ENCODE data around the gene ALKAL2. TPM values are rescaled to one million over a fixed set of nuclear protein-coding genes. Genes with fewer than 3 reads are reported as not detected.

Gene ALKAL2
- total RNA-seq, 4 donors from 2014 or later = 0.96 to 2.5 TPM; not detected in 2

GRCh38 chr2:238431-238830, 49.5 kb downstream of the ALKAL2 start:
- peaks cover 0 to 3% of the 10 kb centered on the region in 2 donors for H3K9me3 ChIP-seq
- no peaks in the 10 kb centered on the region for H3K27me3 ChIP-seq
- intact Hi-C loops (cut with DNase I; ENCODE audit: low total_unique reads) = no loop called here
- peaks cover 0 to 22% (median 11%) of the 10 kb centered on the region in 4 donors for H3K36me3 ChIP-seq
- H3K4me1 ChIP-seq = no peaks in the 10 kb centered on the region
- TF ChIP-seq POLR2AphosphoS5 (IDR thresholded peaks at IDR 0.05) (no peak), POLR2A (IDR thresholded peaks at IDR 0.05) (no peak), EP300 (IDR thresholded peaks at IDR 0.05; ENCODE audit: low read depth) (no peak), CTCF (IDR thresholded peaks at IDR 0.05) (no peak)
- in situ Hi-C loops (cut with MboI; ENCODE audit: low pct_ligation_motif_present in 1 of 4, low pct_unique_long_range_greater_than_20kb in 1 of 4, low sequenced_read_pairs in 3 of 4) = no loop called here
- DNase-seq = no peak
- WGBS, 2 donors (ENCODE audit: low coverage in 1 of 2) = 57 to 73% methylated on average over 3 of the region's 3 CpGs
- H3K4me3 ChIP-seq = no peak overlapping the region
- no peak overlapping the region for H3K27ac ChIP-seq

- TF ChIP-seq EP300 (IDR thresholded peaks at IDR 0.05; ENCODE audit: low read depth) = no peak
- no peak for TF ChIP-seq CTCF (IDR thresholded peaks at IDR 0.05)
- TF ChIP-seq POLR2A (IDR thresholded peaks at IDR 0.05) = no peak
- TF ChIP-seq POLR2AphosphoS5 (IDR thresholded peaks at IDR 0.05) = no peak
- in situ Hi-C loops (cut with MboI; ENCODE audit: low pct_ligation_motif_present in 1 of 4, low pct_unique_long_range_greater_than_20kb in 1 of 4, low sequenced_read_pairs in 3 of 4) (no loop called here), intact Hi-C loops (cut with DNase I; ENCODE audit: low total_unique reads) (no loop called here)
- H3K4me1 ChIP-seq = no peaks in the 10 kb centered on the region
- peaks cover 0 to 2% of the 10 kb centered on the region in 2 donors for H3K9me3 ChIP-seq
- H3K4me3 ChIP-seq = no peak overlapping the region
- H3K27me3 ChIP-seq = no peaks in the 10 kb centered on the region
- peaks cover 0 to 19% (median 8%) of the 10 kb centered on the region in 4 donors for H3K36me3 ChIP-seq
- no peak overlapping the region for H3K27ac ChIP-seq
- no peak for DNase-seq
- 64 to 75% methylated on average over 2 to 6 of the region's 6 CpGs for WGBS, 2 donors (ENCODE audit: low coverage in 1 of 2)
These were observed 50.0 kb downstream of the ALKAL2 start for GRCh38 chr2:237878-238277.

- H3K36me3 ChIP-seq = peaks cover 0 to 18% (median 8%) of the 10 kb centered on the region in 4 donors
- DNase-seq = no peak
- WGBS, 2 donors (ENCODE audit: low coverage in 1 of 2) = 89 to 100% methylated on average over 4 to 6 of the region's 6 CpGs
- no peaks in the 10 kb centered on the region for H3K4me1 ChIP-seq
- intact Hi-C loops (cut with DNase I; ENCODE audit: low total_unique reads) = no loop called here
- no peaks in the 10 kb centered on the region for H3K9me3 ChIP-seq
- in situ Hi-C loops (cut with MboI; ENCODE audit: low pct_ligation_motif_present in 1 of 4, low pct_unique_long_range_greater_than_20kb in 1 of 4, low sequenced_read_pairs in 3 of 4) = no loop called here
- H3K4me3 ChIP-seq = no peak overlapping the region
- no peaks in the 10 kb centered on the region for H3K27me3 ChIP-seq
- no peak for TF ChIP-seq POLR2A (IDR thresholded peaks at IDR 0.05)
- no peak for TF ChIP-seq POLR2AphosphoS5 (IDR thresholded peaks at IDR 0.05)
- TF ChIP-seq CTCF (IDR thresholded peaks at IDR 0.05) = no peak
- no peak for TF ChIP-seq EP300 (IDR thresholded peaks at IDR 0.05; ENCODE audit: low read depth)
- H3K27ac ChIP-seq = no peak overlapping the region
These were observed 50.8 kb downstream of the ALKAL2 start for GRCh38 chr2:236993-237539.

GRCh38 chr2:234421-234820, 53.5 kb downstream of the ALKAL2 start:
- intact Hi-C loops (cut with DNase I; ENCODE audit: low total_unique reads) = no loop called here
- TF ChIP-seq POLR2AphosphoS5 (IDR thresholded peaks at IDR 0.05) (no peak), EP300 (IDR thresholded peaks at IDR 0.05; ENCODE audit: low read depth) (no peak), CTCF (IDR thresholded peaks at IDR 0.05) (no peak), POLR2A (IDR thresholded peaks at IDR 0.05) (no peak)
- no peak for DNase-seq
- no peak overlapping the region for H3K4me3 ChIP-seq
- no peak overlapping the region for H3K27ac ChIP-seq
- H3K9me3 ChIP-seq = no peaks in the 10 kb centered on the region
- WGBS, 2 donors (ENCODE audit: low coverage in 1 of 2) = 50 to 60% methylated on average over 1 to 4 of the region's 4 CpGs
- H3K36me3 ChIP-seq = peaks cover 0 to 14% (median 3%) of the 10 kb centered on the region in 4 donors
- H3K4me1 ChIP-seq = no peaks in the 10 kb centered on the region
- in situ Hi-C loops (cut with MboI; ENCODE audit: low pct_ligation_motif_present in 1 of 4, low pct_unique_long_range_greater_than_20kb in 1 of 4, low sequenced_read_pairs in 3 of 4) = no loop called here
- H3K27me3 ChIP-seq = no peaks in the 10 kb centered on the region

Data from transverse colon (tissue), 4 donors.